GM12801 (cell line): ENCODE measurements around the gene NUDCD3.

Experiments used
- CTCF ChIP-seq: IDR thresholded peaks from one replicate; pipeline ENCODE4 v1.5.1; 2011; ENCODE audit warnings: control low read depth; ENCODE audit not compliant: insufficient read length; ENCODE audit errors: extremely low read depth

Gene NUDCD3

GRCh38 chr7:44394636-44395035, 95.8 kb downstream of the NUDCD3 start:
- no peak for TF ChIP-seq CTCF

GRCh38 chr7:44394112-44394447, 96.4 kb downstream of the NUDCD3 start:
- no peak for TF ChIP-seq CTCF

GRCh38 chr7:44393238-44394111, 97.0 kb downstream of the NUDCD3 start:
- TF ChIP-seq CTCF, result no peak

- TF ChIP-seq CTCF, result no peak
Observed at GRCh38 chr7:44392618-44393010, 97.8 kb downstream of the NUDCD3 start.

GRCh38 chr7:44391746-44392617, 98.5 kb downstream of the NUDCD3 start:
- no peak for TF ChIP-seq CTCF

GRCh38 chr7:44391171-44391570, 99.3 kb downstream of the NUDCD3 start:
- no peak for TF ChIP-seq CTCF

- no peak for TF ChIP-seq CTCF
Observed at GRCh38 chr7:44390701-44391100, 99.8 kb downstream of the NUDCD3 start.
